Muscle of leg (tissue), 16 donors: ENCODE measurements around the gene ZSCAN12. TPM values are rescaled to one million over a fixed set of nuclear protein-coding genes. Genes with fewer than 3 reads are reported as not detected.
"Not testable (repeated sequence)": the region's sequence is repeated elsewhere in the genome, so short reads cannot be mapped to it uniquely, and the experiment has no call there.

ENCODE experiments used
- DNase-seq: peaks from one replicate; pipeline ENCODE4 v3.0.0; 2013
- H3K27ac ChIP-seq: one replicate; pipeline ENCODE4 v1.5.1; 2013; ENCODE audit warnings: mild to moderate bottlenecking, low read length, control low read depth
- H3K27me3 ChIP-seq: one replicate; pipeline ENCODE4 v1.6.1; 2013; ENCODE audit warnings: low read length; ENCODE audit not compliant: control insufficient read depth, insufficient read depth
- H3K36me3 ChIP-seq: one replicate; pipeline ENCODE4 v1.6.1; 2013; ENCODE audit warnings: low read length; ENCODE audit not compliant: control insufficient read depth, insufficient read depth
- H3K4me1 ChIP-seq: one replicate; pipeline ENCODE4 v1.6.1; 2013; ENCODE audit warnings: low read length; ENCODE audit not compliant: control insufficient read depth, insufficient read depth
- H3K4me3 ChIP-seq: one replicate; pipeline ENCODE4 v1.5.1; 2013; ENCODE audit warnings: low read length, control low read depth
- H3K9me3 ChIP-seq: replicated peaks from 2 replicates; pipeline ENCODE4 v1.6.1; 2013; ENCODE audit warnings: low read depth, low read length; ENCODE audit not compliant: control insufficient read depth
- WGBS: methylation state at CpG from one replicate; pipeline ENCODE4 v1.1.5; 2013; ENCODE audit warnings: missing lambda C conversion rate; ENCODE audit not compliant: insufficient coverage; 5-methylcytosine and 5-hydroxymethylcytosine counted together
- long read RNA-seq, 11 donors: transcript quantifications; one replicate each; lab custom pipeline, GENCODE V29; 2026
- polyA plus RNA-seq, 8 donors: library from polyadenylated mRNA; unstranded; fragments of 120-200 nt; gene quantifications; one replicate each; pipeline versions ENCODE4 v1.2.1 to v1.2.3, GENCODE V29; 2013; ENCODE audit warnings: inconsistent platforms in 1 of 8, low replicate concordance in 1 of 8; ENCODE audit not compliant: insufficient read length in 8 of 8, insufficient read depth in 1 of 8
- total RNA-seq: library from RNA; stranded (reverse); fragments of 120-200 nt; gene quantifications from one replicate; pipeline ENCODE4 v1.2.4, GENCODE V29; 2013

ZSCAN12 gene
- total RNA-seq: 8.2 TPM
- polyA plus RNA-seq: 1 to 10 TPM; 4.4 to 6.6 (median 5.1) TPM
- long read RNA-seq, donor 1: 0 reads
- long read RNA-seq, donor 2: 0 reads
- long read RNA-seq, donor 3, partial matches to known transcripts: 0 of 1 reads
- long read RNA-seq, donor 3, other reads (novel, unspliced or antisense): 0 of 1 reads
- long read RNA-seq, donor 4, partial matches to known transcripts: 0 of 1 reads
- long read RNA-seq, donor 4, other reads (novel, unspliced or antisense): 0 of 1 reads
- long read RNA-seq, donor 5: 0 reads
- long read RNA-seq, donor 6: 0 reads
- long read RNA-seq, donor 7: 0 reads
- long read RNA-seq, donor 8, full-length matches to known transcripts: 1 of 1 reads
- long read RNA-seq, donor 8, partial matches to known transcripts: 0 of 1 reads
- long read RNA-seq, donor 8, other reads (novel, unspliced or antisense): 0 of 1 reads
- long read RNA-seq, donor 9: 0 reads
- long read RNA-seq, donor 10: 0 reads
- long read RNA-seq, donor 11: 0 reads

DNA sequence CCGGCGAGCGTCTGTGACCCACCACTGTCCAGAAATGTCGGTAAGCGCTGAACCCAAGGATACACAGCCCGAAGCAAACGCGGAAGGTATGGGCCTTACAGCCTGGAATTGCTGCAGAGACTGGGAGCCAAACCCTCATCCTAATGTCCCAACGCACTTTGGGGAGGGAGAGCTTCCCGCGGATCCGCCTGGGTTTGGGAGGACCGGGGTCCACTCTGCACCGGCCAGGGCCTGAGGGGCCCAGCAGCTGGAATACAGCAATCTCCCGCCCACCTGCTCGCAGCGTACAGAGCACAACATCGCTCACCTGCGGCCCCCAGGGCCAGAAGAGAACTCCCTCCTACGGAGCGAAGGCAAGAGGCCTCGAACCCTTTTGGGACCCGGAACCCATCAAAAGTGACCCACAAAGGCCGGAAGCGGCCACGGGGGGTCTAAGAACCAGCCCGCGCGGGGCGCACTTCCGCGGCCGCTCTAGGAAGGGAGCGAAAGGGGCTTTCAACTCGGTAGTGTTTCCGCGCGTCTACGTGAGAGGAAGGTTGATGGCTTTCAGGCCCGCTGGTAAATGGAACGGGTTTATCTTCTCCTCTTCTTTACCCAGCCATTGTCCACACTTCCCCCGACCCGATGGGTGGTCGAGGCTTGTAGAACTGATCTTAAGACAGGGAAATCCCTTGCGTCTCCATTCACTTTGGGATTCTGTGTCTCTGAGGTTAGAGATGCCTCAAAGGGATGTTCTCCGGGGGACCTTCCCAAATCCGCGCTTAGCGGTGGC is at the start of gene ZSCAN12:
TSS of gene ZSCAN12 (minus strand) at position 398 of the 772 bp plus-strand sequence. CDS start 1,342 bp downstream, outside the sequence.
- H3K36me3 ChIP-seq: peaks cover 20% of the 10 kb centered on the region
- H3K4me3 ChIP-seq: peak within 1 kb of the TSS; percentile 89
- WGBS: 0% methylated on average over 28 of the region's 49 CpGs
- H3K27ac ChIP-seq: peak within 1 kb of the TSS; percentile 60
- peaks cover 8% of the 10 kb centered on the region for H3K27me3 ChIP-seq
- peaks cover 3% of the 10 kb centered on the region for H3K4me1 ChIP-seq
- no peaks in the 10 kb centered on the region for H3K9me3 ChIP-seq
- DNase-seq: peak; percentile 94

- no CpG with 5 or more reads among the region's 1 CpG for WGBS
- H3K27me3 ChIP-seq: peaks cover 6% of the 10 kb centered on the region
- H3K27ac ChIP-seq: no peak overlapping the region
- peaks cover 5% of the 10 kb centered on the region for H3K4me1 ChIP-seq
- H3K4me3 ChIP-seq: no peak overlapping the region
- no peaks in the 10 kb centered on the region for H3K36me3 ChIP-seq
- no peak for DNase-seq
- no peaks in the 10 kb centered on the region for H3K9me3 ChIP-seq
Measured at GRCh38 chr6:28449056-28449455, 49.5 kb upstream of the ZSCAN12 start.

DNA sequence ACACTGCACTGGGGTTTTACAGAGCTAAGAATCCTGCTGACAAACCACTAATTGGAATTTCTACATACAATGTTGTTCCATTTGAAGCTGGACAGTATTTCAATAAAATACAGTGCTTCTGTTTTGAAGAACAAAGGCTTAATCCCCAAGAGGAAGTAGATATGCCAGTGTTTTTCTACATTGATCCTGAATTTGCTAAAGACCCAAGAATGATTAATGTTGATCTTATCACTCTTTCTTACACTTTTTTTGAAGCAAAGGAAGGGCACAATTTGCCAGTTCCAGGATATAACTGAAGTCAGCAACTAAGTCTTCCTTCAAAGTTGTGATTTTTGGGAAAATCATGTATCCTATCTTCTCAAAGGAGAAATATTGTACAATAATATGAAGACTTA is 48.0 kb upstream of the ZSCAN12 start:
- H3K4me3 ChIP-seq: peak overlapping the region; percentile 47
- H3K9me3 ChIP-seq, H3K36me3 ChIP-seq, DNase-seq, H3K27me3 ChIP-seq, H3K4me1 ChIP-seq, H3K27ac ChIP-seq: not testable (repeated sequence)

DNA sequence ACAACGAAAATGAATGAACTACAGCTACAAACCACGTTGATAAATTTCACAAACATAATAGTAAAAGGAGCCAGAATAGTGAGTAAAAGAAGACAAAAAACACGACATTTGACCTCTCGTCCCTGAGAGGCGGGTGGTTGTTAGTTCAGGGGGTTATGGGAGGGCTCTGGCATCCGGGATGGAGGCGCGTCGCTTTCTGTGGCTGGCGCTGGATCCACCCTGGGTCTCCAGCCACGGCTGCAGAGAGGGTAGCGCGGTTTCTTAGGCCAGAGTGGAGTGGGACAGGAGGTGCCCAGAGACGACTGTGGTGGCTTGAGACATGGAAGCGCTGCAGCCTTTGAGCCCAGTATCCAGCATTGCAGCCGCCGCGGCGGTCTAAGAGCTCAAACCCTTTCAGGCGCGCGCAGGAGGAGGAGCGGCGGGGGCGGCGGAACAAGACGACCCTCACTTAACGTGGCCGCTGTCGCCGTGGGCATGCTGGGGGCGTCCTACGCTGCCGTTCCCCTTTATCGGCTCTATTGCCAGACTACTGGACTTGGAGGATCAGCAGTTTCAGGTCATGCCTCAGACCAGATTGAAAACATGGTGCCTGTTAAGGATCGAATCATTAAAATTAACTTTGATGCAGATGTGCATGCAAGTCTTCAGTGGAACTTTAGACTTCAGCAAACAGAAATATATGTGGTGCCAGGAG is 47.4 kb upstream of the ZSCAN12 start:
- H3K36me3 ChIP-seq: no peaks in the 10 kb centered on the region
- peak; percentile 2 for DNase-seq
- H3K4me1 ChIP-seq: peaks cover 7% of the 10 kb centered on the region
- under 1% methylated on average over 34 of the region's 36 CpGs for WGBS
- no peak overlapping the region for H3K27ac ChIP-seq
- peaks cover 6% of the 10 kb centered on the region for H3K27me3 ChIP-seq
- no peaks in the 10 kb centered on the region for H3K9me3 ChIP-seq
- H3K4me3 ChIP-seq: peak overlapping the region; percentile 47

DNA sequence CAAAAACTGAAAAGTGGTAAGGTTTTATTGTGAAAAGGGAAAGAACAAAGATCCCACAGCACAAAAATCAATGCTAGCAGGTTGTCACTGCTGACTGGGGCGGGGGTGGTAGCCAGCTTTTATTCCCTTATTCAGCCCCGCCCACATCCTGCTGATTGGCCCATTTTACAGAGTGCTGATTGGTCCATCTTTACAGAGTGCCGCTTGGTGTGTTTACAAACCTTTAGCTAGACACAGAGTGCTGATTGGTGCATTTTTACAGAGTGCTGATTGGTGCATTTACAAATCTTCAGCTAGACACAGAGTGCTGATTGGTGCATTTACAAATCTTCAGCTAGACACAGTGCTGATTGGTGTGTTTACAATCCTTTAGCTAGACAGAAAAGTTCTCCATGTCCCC is 45.2 kb upstream of the ZSCAN12 start:
- 82% methylated on average over 3 of the region's 3 CpGs for WGBS
- H3K36me3 ChIP-seq, H3K4me1 ChIP-seq, H3K9me3 ChIP-seq, H3K27me3 ChIP-seq, H3K27ac ChIP-seq, H3K4me3 ChIP-seq, DNase-seq: not testable (repeated sequence)

DNA sequence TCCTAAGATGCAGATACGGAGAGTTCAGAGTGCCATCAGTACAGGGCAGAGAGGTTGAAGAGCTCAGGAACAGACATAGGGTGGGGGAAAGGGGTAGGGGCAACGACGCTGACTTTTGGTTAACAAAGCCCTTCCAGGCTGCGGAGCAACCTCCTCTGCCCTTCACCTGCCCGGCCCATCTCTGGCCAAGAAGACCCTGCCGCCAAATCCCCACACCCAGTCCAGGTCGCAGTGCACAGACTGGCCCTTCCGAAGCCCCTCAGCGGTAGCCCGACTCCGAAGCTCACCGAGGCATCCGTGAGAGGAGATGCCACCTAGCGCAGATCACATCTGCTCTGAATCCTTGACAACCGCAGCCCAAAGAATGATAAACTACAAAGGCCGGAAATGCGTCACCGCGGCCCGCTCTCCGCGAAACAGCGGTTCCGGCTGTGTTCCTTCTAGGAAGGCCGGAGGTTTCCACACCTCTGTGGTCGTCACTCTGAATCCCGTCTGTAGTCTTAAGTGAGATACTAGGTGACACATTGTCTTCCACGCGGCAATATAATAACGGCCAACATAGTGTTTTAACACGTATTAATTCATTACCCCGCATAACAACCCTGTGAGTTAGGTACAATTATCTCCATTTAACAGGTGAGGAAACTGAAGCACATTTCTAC is 43.7 kb upstream of the ZSCAN12 start, which contains the start of gene ZSCAN23:
TSS of gene ZSCAN23 (minus strand) at position 380 of the 662 bp plus-strand sequence. CDS start 7,225 bp downstream, outside the sequence.
- Histone ChIP-seq H3K4me1 (peaks cover 7% of the 10 kb centered on the region), H3K4me3 (peak within 1 kb of the TSS; percentile 66), H3K9me3 (no peaks in the 10 kb centered on the region), H3K27me3 (peaks cover 6% of the 10 kb centered on the region), H3K27ac (peak within 1 kb of the TSS; percentile 62), H3K36me3 (no peaks in the 10 kb centered on the region)
- DNase-seq: peak; percentile 91
- WGBS: 0% methylated on average over 26 of the region's 32 CpGs

GRCh38 chr6:28442586-28442985 is 43.0 kb upstream of the ZSCAN12 start:
- Histone ChIP-seq H3K36me3 (no peaks in the 10 kb centered on the region), H3K9me3 (no peaks in the 10 kb centered on the region), H3K4me1 (peaks cover 7% of the 10 kb centered on the region), H3K27me3 (peaks cover 6% of the 10 kb centered on the region), H3K27ac (no peak overlapping the region), H3K4me3 (peak overlapping the region; percentile 66)
- no peak for DNase-seq
- WGBS: no CpG with 5 or more reads among the region's 7 CpGs

GRCh38 chr6:28436404-28436803 is 36.9 kb upstream of the ZSCAN12 start:
- H3K4me3 ChIP-seq: no peak overlapping the region
- H3K36me3 ChIP-seq: peaks cover 19% of the 10 kb centered on the region
- H3K9me3 ChIP-seq: no peaks in the 10 kb centered on the region
- H3K4me1 ChIP-seq: no peaks in the 10 kb centered on the region
- H3K27me3 ChIP-seq: no peaks in the 10 kb centered on the region
- H3K27ac ChIP-seq: no peak overlapping the region
- WGBS: 71% methylated on average over 1 of the region's 3 CpGs
- DNase-seq: no peak

- no peak overlapping the region for H3K4me3 ChIP-seq
- no peak overlapping the region for H3K27ac ChIP-seq
- H3K36me3 ChIP-seq: peaks cover 31% of the 10 kb centered on the region
- H3K27me3 ChIP-seq: no peaks in the 10 kb centered on the region
- DNase-seq: no peak
- H3K4me1 ChIP-seq: no peaks in the 10 kb centered on the region
- no peaks in the 10 kb centered on the region for H3K9me3 ChIP-seq
Measured at GRCh38 chr6:28433119-28433518, 33.6 kb upstream of the ZSCAN12 start.
